GM12875 (cell line): ENCODE results near the gene CAPN10.

Experiments
- H3K4me3 ChIP-seq: one replicate; pipeline ENCODE4 v1.5.1; 2011; ENCODE audit warnings: low read depth, low read length, control low read depth
- TF ChIP-seq, protein P1 (sequence below): IDR thresholded peaks from 2 replicates; pipeline ENCODE4 v1.5.1; 2011; ENCODE audit warnings: low read depth, mild to moderate bottlenecking, control low read depth, inconsistent platforms, low read length, moderate library complexity, borderline replicate concordance; ENCODE audit not compliant: insufficient read depth

The CAPN10 gene

DNA sequence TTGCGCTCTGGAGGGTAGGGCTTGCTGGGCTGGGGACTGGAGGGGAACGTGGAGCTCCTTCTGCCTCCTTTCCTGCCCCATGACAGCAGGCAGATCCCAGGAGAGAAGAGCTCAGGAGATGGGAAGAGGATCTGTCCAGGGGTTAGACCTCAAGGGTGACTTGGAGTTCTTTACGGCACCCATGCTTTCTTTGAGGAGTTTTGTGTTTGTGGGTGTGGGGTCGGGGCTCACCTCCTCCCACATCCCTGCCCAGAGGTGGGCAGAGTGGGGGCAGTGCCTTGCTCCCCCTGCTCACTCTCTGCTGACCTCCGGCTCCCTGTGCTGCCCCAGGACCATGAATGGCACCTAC, 43.1 kb downstream of the CAPN10 start:
- H3K4me3 ChIP-seq, result no peak overlapping the region
- TF ChIP-seq, protein P1, sequence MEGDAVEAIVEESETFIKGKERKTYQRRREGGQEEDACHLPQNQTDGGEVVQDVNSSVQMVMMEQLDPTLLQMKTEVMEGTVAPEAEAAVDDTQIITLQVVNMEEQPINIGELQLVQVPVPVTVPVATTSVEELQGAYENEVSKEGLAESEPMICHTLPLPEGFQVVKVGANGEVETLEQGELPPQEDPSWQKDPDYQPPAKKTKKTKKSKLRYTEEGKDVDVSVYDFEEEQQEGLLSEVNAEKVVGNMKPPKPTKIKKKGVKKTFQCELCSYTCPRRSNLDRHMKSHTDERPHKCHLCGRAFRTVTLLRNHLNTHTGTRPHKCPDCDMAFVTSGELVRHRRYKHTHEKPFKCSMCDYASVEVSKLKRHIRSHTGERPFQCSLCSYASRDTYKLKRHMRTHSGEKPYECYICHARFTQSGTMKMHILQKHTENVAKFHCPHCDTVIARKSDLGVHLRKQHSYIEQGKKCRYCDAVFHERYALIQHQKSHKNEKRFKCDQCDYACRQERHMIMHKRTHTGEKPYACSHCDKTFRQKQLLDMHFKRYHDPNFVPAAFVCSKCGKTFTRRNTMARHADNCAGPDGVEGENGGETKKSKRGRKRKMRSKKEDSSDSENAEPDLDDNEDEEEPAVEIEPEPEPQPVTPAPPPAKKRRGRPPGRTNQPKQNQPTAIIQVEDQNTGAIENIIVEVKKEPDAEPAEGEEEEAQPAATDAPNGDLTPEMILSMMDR, result no peak

DNA sequence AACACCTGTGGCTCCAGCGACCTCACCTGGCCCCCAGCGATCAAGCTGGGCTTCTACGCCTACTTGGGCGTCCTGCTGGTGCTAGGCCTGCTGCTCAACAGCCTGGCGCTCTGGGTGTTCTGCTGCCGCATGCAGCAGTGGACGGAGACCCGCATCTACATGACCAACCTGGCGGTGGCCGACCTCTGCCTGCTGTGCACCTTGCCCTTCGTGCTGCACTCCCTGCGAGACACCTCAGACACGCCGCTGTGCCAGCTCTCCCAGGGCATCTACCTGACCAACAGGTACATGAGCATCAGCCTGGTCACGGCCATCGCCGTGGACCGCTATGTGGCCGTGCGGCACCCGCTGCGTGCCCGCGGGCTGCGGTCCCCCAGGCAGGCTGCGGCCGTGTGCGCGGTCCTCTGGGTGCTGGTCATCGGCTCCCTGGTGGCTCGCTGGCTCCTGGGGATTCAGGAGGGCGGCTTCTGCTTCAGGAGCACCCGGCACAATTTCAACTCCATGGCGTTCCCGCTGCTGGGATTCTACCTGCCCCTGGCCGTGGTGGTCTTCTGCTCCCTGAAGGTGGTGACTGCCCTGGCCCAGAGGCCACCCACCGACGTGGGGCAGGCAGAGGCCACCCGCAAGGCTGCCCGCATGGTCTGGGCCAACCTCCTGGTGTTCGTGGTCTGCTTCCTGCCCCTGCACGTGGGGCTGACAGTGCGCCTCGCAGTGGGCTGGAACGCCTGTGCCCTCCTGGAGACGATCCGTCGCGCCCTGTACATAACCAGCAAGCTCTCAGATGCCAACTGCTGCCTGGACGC, 43.6 kb downstream of the CAPN10 start:
- TF ChIP-seq, protein P1, result no peak

DNA sequence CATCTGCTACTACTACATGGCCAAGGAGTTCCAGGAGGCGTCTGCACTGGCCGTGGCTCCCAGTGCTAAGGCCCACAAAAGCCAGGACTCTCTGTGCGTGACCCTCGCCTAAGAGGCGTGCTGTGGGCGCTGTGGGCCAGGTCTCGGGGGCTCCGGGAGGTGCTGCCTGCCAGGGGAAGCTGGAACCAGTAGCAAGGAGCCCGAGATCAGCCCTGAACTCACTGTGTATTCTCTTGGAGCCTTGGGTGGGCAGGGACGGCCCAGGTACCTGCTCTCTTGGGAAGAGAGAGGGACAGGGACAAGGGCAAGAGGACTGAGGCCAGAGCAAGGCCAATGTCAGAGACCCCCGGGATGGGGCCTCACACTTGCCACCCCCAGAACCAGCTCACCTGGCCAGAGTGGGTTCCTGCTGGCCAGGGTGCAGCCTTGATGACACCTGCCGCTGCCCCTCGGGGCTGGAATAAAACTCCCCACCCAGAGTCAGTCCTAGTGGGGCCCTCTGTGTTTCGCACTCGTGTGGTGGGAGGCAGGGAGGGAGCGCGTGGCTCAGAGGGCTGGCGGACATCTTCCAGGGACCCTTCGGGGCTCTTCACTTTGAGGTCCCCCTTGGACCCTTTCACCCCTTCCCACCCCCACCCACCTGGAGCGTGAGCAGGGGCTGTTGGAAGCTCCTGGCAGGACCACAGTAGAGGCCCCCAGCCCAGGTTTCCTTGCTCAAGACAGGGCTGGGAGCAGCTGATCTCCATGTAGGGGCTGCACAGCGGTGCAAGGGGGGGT, 44.4 kb downstream of the CAPN10 start:
- TF ChIP-seq, protein P1, result no peak

More for the DNA sequence above, 43.6 kb downstream of the CAPN10 start:
- no peak overlapping the region for H3K4me3 ChIP-seq

DNA sequence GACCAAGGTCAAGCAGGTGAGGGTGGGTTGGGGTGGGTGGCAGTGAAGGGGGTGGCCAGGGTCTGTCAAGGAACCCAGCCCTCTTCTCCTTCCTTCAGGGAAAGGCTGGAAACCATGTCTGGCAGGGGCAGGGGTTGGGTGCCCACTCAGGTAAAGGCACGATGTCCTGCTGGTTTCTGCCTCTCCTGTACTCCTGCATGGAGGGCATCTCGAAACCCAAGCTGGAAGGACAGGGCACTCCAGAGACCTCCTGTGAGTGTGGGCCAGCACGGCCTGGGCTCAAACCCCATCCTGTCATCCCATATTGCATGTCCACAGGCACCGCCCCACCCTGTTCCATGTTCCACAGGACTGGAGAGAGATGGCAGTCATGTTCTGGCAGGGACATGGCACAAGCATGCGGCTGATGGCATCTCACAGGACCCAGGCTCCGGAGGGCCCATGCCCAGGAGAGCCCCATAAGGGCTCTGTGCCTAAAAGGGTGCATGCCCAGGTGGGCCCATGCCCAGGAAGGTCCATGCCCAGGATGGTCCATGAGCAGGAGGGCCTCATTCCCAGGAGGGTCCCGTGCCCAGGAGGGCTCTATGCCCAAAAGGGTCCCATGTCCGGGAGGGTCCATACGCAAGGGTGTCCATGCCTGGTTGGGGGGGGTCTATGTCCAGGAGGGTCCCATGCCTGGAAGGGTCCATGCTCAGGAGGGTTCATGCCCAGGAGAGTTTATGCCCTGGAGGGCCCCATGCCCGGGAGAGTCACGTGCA, 45.2 kb downstream of the CAPN10 start:
- H3K4me3 ChIP-seq, result no peak overlapping the region
- TF ChIP-seq, protein P1, result no peak

More for the DNA sequence above, 44.4 kb downstream of the CAPN10 start:
- H3K4me3 ChIP-seq, result no peak overlapping the region

DNA sequence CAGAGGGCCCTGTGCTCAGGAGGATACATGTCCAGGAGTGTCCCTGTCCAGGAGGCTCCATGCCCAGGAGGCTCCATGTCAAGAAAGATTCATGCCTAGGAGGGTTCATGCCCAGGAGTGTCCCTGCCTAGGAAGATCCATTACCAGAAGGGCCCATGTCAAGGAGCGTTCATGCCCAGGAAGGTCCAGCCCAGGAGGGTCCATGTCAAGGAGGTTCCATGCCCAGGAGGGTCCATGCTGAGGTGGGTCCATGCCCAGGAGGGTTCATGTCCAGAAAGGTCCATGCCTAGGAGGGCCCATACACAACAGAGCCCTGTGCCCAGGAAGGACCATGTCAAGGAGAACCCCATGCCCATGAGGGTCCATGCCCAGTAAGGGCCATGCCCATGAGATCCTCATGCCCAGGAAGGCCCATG, 45.8 kb downstream of the CAPN10 start:
- TF ChIP-seq, protein P1, result no peak
- no peak overlapping the region for H3K4me3 ChIP-seq

DNA sequence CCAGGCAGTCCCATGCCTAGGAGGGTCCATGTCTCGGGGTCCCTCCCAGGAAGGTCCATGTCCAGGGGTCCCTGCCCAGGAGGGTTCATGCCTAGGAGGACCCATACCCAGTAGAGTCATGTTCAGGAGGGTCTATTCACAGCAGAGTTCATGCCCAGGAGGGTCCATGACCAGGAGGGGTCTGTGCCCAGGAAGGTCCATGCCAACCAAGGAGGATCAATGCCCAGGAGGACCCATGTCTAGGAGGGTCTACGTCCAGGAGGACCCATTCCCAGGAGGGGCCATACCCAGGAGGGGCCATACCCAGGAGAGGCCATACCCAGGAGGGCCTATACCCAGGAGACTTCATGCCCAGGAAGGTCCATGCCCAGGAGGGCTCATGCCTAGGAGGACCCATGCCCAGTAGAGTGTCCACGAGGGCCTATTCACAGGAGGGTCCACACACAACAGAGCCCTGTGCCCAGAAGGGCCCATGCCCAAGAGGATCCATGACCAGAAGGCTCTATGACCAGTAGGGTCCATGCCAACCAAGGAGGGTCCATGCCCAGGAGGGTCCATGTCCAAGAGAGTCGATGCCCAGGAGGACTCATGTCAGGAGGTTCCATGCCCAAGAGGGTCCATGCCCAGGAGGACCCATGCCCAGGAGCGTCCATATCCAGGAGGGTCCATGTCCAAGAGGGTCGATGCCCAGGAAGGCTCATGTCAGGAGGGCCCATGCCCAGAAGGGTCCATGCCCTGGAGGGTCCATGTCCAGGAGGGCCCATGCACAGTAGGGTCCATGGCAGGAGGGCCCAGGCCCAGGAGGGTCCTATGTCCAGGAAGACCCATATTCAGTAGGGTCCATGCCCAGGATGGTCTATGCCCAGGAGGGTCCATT, 48.8 kb downstream of the CAPN10 start:
- H3K4me3 ChIP-seq, result no peak overlapping the region
- TF ChIP-seq, protein P1, result no peak
